Fibroblast of lung (primary cell): Measurements from ENCODE around the gene GRAMD4. TPM values are rescaled to one million over a fixed set of nuclear protein-coding genes. Genes with fewer than 3 reads are reported as not detected.

Experiments used
- DNase-seq, 2 donors: peaks; one replicate each; pipeline versions ENCODE4 v3.0.0 to v3.0.0-alpha.2; 2010; ENCODE audit warnings: low read depth in 2 of 2
- H2AFZ ChIP-seq: 2 replicates; pipeline ENCODE4 v1.5.1; 2012; ENCODE audit warnings: low read length, control low read depth, inconsistent platforms
- H3K27ac ChIP-seq: 2 replicates; pipeline ENCODE4 v1.5.1; 2011; ENCODE audit warnings: low read length, control low read depth; ENCODE audit not compliant: insufficient read depth
- H3K27me3 ChIP-seq: 2 replicates; pipeline ENCODE4 v1.5.1; 2011; ENCODE audit warnings: mild to moderate bottlenecking, low read length; ENCODE audit not compliant: control insufficient read depth, insufficient read depth
- H3K36me3 ChIP-seq: 2 replicates; pipeline ENCODE4 v1.5.1; 2011; ENCODE audit warnings: low read length; ENCODE audit not compliant: control insufficient read depth, insufficient read depth
- H3K4me1 ChIP-seq: 2 replicates; pipeline ENCODE4 v1.5.1; 2011; ENCODE audit warnings: low read length; ENCODE audit not compliant: control insufficient read depth, insufficient read depth; ENCODE audit errors: extremely low read depth
- H3K4me2 ChIP-seq: 2 replicates; pipeline ENCODE4 v1.5.1; 2011; ENCODE audit warnings: low read length, control low read depth; ENCODE audit not compliant: insufficient read depth; ENCODE audit errors: extremely low read depth
- H3K4me3 ChIP-seq, 4 experiments: fragments of 200-600 bp in 1 of 4; sonication (generic) in 1 of 4; replicated peaks in 1 of 4; 2 replicates each; pipeline ENCODE4 v1.5.1; 2011 to 2016; ENCODE audit warnings: low read length in 4 of 4, low read depth in 3 of 4, mild to moderate bottlenecking in 3 of 4, control low read depth in 2 of 4, inconsistent platforms in 1 of 4, mixed read lengths in 1 of 4; ENCODE audit not compliant: insufficient read depth in 1 of 4; ENCODE audit errors: control extremely low read depth in 1 of 4
- H3K79me2 ChIP-seq: 2 replicates; pipeline ENCODE4 v1.5.1; 2012; ENCODE audit warnings: mild to moderate bottlenecking, low read length, inconsistent platforms; ENCODE audit not compliant: control insufficient read depth, insufficient read depth
- H3K9ac ChIP-seq: 2 replicates; pipeline ENCODE4 v1.5.1; 2011; ENCODE audit warnings: mild to moderate bottlenecking, low read length, control low read depth; ENCODE audit not compliant: insufficient read depth
- H3K9me3 ChIP-seq: 2 replicates; pipeline ENCODE4 v1.5.1; 2012; ENCODE audit warnings: low read depth, low read length; ENCODE audit not compliant: control insufficient read depth, insufficient read depth
- H4K20me1 ChIP-seq: 2 replicates; pipeline ENCODE4 v1.5.1; 2011; ENCODE audit warnings: low read length; ENCODE audit not compliant: control insufficient read depth, insufficient read depth; ENCODE audit errors: extremely low read depth
- CTCF ChIP-seq, 2 donors: IDR thresholded peaks in 1 of 2; conservative IDR thresholded peaks in 1 of 2; 1 replicate in 1 of 2; 2 replicates in 1 of 2; pipeline ENCODE4 v1.5.1; 2011 to 2012; ENCODE audit warnings: low read length in 2 of 2, control low read depth in 1 of 2, inconsistent platforms in 1 of 2, low read depth in 1 of 2, mild to moderate bottlenecking in 1 of 2
- EZH2 ChIP-seq: IDR thresholded peaks from 2 replicates; pipeline ENCODE4 v1.5.1; 2012; ENCODE audit warnings: low read length, control low read depth, mild to moderate bottlenecking; ENCODE audit errors: missing control alignments
- polyA plus RNA-seq, 2 donors: library from polyadenylated mRNA; depleted of rRNA in 1 of 2; stranded (reverse) in 1 of 2; unstranded in 1 of 2; fragments of >200 nt; gene quantifications; 2 replicates each; pipeline ENCODE4 v1.2.1, GENCODE V29; 2011 to 2012; ENCODE audit warnings: missing spikeins in 1 of 2
- total RNA-seq: library from RNA; depleted of rRNA; stranded (reverse); fragments of >200 nt; gene quantifications from 2 replicates; pipeline ENCODE4 v1.2.1, GENCODE V29; 2014

Gene GRAMD4
- total and polyA plus RNA-seq, 2 donors (not counting 1 experiment from before 2014, with no cell fraction given): 7.5 to 37.3 TPM

GRCh38 chr22:46684706-46685105, 64.5 kb downstream of the GRAMD4 start:
- no peaks in the 10 kb centered on the region for H3K27me3 ChIP-seq
- no peak overlapping the region for H3K4me2 ChIP-seq
- no peaks in the 10 kb centered on the region for H3K9me3 ChIP-seq
- peaks cover 7% of the 10 kb centered on the region for H3K36me3 ChIP-seq
- H3K4me1 ChIP-seq: peaks cover 3% of the 10 kb centered on the region
- no peak for DNase-seq
- no peak overlapping the region for H3K9ac ChIP-seq
- no peaks in the 10 kb centered on the region for H4K20me1 ChIP-seq
- H3K4me3 ChIP-seq: no peak overlapping the region
- H3K27ac ChIP-seq: no peak overlapping the region
- TF ChIP-seq CTCF (conservative IDR thresholded peaks at IDR 0.05 in 1 of 2, IDR thresholded peaks at IDR 0.05 in 1 of 2; ENCODE audit: low read depth in 1 of 2, low read length in 2 of 2) (no peak), EZH2 (no peak)
- no peak overlapping the region for H2AFZ ChIP-seq
- H3K79me2 ChIP-seq: no peaks in the 10 kb centered on the region

GRCh38 chr22:46686221-46687047, 66.2 kb downstream of the GRAMD4 start:
- Histone ChIP-seq H3K4me3 (no peak overlapping the region), H3K79me2 (no peaks in the 10 kb centered on the region), H3K4me2 (no peak overlapping the region), H3K9me3 (no peaks in the 10 kb centered on the region), H4K20me1 (no peaks in the 10 kb centered on the region), H3K9ac (no peak overlapping the region), H3K27me3 (no peaks in the 10 kb centered on the region), H3K36me3 (peaks cover 9% of the 10 kb centered on the region), H3K27ac (no peak overlapping the region), H2AFZ (no peak overlapping the region), H3K4me1 (no peaks in the 10 kb centered on the region)
- no peak for DNase-seq
- no peak for TF ChIP-seq CTCF (conservative IDR thresholded peaks at IDR 0.05 in 1 of 2, IDR thresholded peaks at IDR 0.05 in 1 of 2; ENCODE audit: low read depth in 1 of 2, low read length in 2 of 2)
- TF ChIP-seq EZH2: no peak

GRCh38 chr22:46687048-46687444, 66.9 kb downstream of the GRAMD4 start:
- no peak overlapping the region for H3K4me2 ChIP-seq
- no peak for DNase-seq
- H3K9ac ChIP-seq: no peak overlapping the region
- no peak overlapping the region for H2AFZ ChIP-seq
- H3K9me3 ChIP-seq: no peaks in the 10 kb centered on the region
- no peak overlapping the region for H3K4me3 ChIP-seq
- TF ChIP-seq CTCF (conservative IDR thresholded peaks at IDR 0.05 in 1 of 2, IDR thresholded peaks at IDR 0.05 in 1 of 2; ENCODE audit: low read depth in 1 of 2, low read length in 2 of 2) (no peak), EZH2 (no peak)
- no peaks in the 10 kb centered on the region for H3K4me1 ChIP-seq
- no peak overlapping the region for H3K27ac ChIP-seq
- H3K27me3 ChIP-seq: no peaks in the 10 kb centered on the region
- H3K36me3 ChIP-seq: peaks cover 10% of the 10 kb centered on the region
- no peaks in the 10 kb centered on the region for H3K79me2 ChIP-seq
- no peaks in the 10 kb centered on the region for H4K20me1 ChIP-seq
